A549 (cell line): Measurements from ENCODE around the gene FTCD.

Experiments used
- CBX2 ChIP-seq: fragments of 200-600 bp; sonication (generic); IDR thresholded peaks from 2 replicates; pipeline ENCODE4 v1.6.1; 2016; ENCODE audit warnings: low read depth, mild to moderate bottlenecking, borderline replicate concordance
- CTCF ChIP-seq: fragments of >200 bp; sonication (Bioruptor Twin); formaldehyde crosslinking; IDR thresholded peaks from 3 replicates; pipeline ENCODE4 v1.5.1; 2016
- EP300 ChIP-seq, 2 experiments: fragments of >200 bp; sonication (Bioruptor Twin); formaldehyde crosslinking; IDR thresholded peaks; 2 replicates in 1 of 2; 3 replicates in 1 of 2; pipeline ENCODE4 v1.6.1; 2016 to 2017
- HOXA7 ChIP-seq: fragments of 250-450 bp; sonication (Bioruptor Pico); IDR thresholded peaks from 2 replicates; pipeline ENCODE4 v1.5.0; 2020; ENCODE audit warnings: mild to moderate bottlenecking, moderate library complexity
- HOXB13 ChIP-seq: fragments of 250-450 bp; sonication (Bioruptor Pico); IDR thresholded peaks from 2 replicates; pipeline ENCODE4 v1.5.0; 2020; ENCODE audit warnings: low read depth, mild to moderate bottlenecking, moderate library complexity
- NFE2L2 ChIP-seq: fragments of 150-350 bp; conservative IDR thresholded peaks from 2 replicates; pipeline ENCODE4 v1.6.1; 2014; ENCODE audit warnings: low read length
- POLR2A ChIP-seq: IDR thresholded peaks from 2 replicates; pipeline ENCODE4 v1.6.1; 2012; ENCODE audit warnings: mild to moderate bottlenecking, low read length
- POLR2AphosphoS2 ChIP-seq: conservative IDR thresholded peaks from 2 replicates; pipeline ENCODE4 v1.6.1; 2012; ENCODE audit warnings: low read length, improper control_type of control experiment, inconsistent platforms
- SMC3 ChIP-seq: fragments of >200 bp; sonication (Bioruptor Twin); formaldehyde crosslinking; IDR thresholded peaks from 3 replicates; pipeline ENCODE4 v1.6.1; 2018; ENCODE audit warnings: inconsistent platforms
- ZC3H11A ChIP-seq: fragments of 450-650 bp; IDR thresholded peaks from 2 replicates; pipeline ENCODE4 v1.6.1; 2014; ENCODE audit warnings: antibody characterized with exemption, mild to moderate bottlenecking
- TF ChIP-seq, protein P1 (sequence below): IDR thresholded peaks from 2 replicates; pipeline ENCODE4 v1.6.1; 2012
- TF ChIP-seq, protein P2 (sequence below): fragments of 200-600 bp; sonication (generic); IDR thresholded peaks from 2 replicates; pipeline ENCODE4 v1.6.1; 2016; ENCODE audit warnings: antibody characterized with exemption, mild to moderate bottlenecking, moderate library complexity
- TF ChIP-seq, protein P3 (sequence below): fragments of 450-650 bp; IDR thresholded peaks from 2 replicates; pipeline ENCODE4 v1.6.1; 2014; ENCODE audit warnings: antibody characterized with exemption

DNA sequence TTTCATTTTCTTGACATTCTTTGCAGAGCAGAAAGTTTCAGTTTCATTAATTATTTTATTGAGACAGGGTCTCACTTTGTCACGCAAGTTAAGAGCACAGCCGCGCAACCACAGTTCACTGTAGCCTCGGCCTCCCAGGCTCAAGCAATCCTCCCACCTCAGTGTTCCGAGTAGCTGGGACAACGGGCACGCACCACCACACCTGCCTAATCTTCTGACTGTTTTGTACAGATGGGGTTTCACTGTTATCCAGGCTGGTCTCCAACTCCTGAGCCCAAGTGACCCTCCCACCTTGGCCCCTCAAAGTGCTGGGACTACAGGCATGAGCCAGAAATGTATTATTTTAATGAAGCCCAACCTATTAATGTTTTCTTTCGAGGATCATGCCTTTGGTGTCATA, 31.9 kb upstream of the FTCD start:
- TF ChIP-seq, protein P1, sequence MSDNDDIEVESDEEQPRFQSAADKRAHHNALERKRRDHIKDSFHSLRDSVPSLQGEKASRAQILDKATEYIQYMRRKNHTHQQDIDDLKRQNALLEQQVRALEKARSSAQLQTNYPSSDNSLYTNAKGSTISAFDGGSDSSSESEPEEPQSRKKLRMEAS: no peak
- TF ChIP-seq, protein P2, sequence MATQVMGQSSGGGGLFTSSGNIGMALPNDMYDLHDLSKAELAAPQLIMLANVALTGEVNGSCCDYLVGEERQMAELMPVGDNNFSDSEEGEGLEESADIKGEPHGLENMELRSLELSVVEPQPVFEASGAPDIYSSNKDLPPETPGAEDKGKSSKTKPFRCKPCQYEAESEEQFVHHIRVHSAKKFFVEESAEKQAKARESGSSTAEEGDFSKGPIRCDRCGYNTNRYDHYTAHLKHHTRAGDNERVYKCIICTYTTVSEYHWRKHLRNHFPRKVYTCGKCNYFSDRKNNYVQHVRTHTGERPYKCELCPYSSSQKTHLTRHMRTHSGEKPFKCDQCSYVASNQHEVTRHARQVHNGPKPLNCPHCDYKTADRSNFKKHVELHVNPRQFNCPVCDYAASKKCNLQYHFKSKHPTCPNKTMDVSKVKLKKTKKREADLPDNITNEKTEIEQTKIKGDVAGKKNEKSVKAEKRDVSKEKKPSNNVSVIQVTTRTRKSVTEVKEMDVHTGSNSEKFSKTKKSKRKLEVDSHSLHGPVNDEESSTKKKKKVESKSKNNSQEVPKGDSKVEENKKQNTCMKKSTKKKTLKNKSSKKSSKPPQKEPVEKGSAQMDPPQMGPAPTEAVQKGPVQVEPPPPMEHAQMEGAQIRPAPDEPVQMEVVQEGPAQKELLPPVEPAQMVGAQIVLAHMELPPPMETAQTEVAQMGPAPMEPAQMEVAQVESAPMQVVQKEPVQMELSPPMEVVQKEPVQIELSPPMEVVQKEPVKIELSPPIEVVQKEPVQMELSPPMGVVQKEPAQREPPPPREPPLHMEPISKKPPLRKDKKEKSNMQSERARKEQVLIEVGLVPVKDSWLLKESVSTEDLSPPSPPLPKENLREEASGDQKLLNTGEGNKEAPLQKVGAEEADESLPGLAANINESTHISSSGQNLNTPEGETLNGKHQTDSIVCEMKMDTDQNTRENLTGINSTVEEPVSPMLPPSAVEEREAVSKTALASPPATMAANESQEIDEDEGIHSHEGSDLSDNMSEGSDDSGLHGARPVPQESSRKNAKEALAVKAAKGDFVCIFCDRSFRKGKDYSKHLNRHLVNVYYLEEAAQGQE: no peak
- TF ChIP-seq CTCF: no peak
- TF ChIP-seq POLR2A: no peak
- TF ChIP-seq, protein P3, sequence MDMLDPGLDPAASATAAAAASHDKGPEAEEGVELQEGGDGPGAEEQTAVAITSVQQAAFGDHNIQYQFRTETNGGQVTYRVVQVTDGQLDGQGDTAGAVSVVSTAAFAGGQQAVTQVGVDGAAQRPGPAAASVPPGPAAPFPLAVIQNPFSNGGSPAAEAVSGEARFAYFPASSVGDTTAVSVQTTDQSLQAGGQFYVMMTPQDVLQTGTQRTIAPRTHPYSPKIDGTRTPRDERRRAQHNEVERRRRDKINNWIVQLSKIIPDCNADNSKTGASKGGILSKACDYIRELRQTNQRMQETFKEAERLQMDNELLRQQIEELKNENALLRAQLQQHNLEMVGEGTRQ: no peak
- TF ChIP-seq CBX2: no peak
- no peak for TF ChIP-seq HOXB13 (CRISPR knock-in tag)
- no peak for TF ChIP-seq SMC3
- no peak for TF ChIP-seq POLR2AphosphoS2
- no peak for TF ChIP-seq HOXA7 (CRISPR knock-in tag)
- no peak for TF ChIP-seq ZC3H11A
- TF ChIP-seq NFE2L2: no peak
- TF ChIP-seq EP300 (IDR thresholded peaks at IDR 0.05): no peak
